ENCODE measurements around the gene SIL1.

DNA sequence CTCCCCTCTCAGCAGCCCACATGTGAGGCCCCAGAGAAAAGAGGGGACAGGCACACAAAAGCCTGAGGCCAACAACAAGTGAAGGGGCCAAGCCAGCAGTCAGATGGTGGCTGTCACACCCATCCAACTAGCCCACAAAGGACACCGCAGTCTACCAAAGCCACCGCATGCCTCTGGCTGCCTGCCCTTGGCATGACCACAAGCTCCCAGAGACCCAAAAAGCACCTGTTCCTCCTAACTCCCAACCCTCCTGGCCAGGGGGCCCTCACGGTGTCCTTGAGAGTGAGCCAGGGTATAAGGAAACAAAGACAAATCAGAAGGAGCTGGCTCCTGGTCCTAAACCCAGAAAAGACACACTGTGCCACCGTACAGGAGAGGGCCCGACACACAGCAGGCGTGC lies 245.2 kb downstream of the SIL1 start:
- TF ChIP-seq POLR2A (IDR thresholded peaks at IDR 0.05) (no peak), EP300 (IDR thresholded peaks at IDR 0.05) (no peak), POLR2AphosphoS5 (IDR thresholded peaks at IDR 0.05) (no peak)
- TF ChIP-seq, protein P1, sequence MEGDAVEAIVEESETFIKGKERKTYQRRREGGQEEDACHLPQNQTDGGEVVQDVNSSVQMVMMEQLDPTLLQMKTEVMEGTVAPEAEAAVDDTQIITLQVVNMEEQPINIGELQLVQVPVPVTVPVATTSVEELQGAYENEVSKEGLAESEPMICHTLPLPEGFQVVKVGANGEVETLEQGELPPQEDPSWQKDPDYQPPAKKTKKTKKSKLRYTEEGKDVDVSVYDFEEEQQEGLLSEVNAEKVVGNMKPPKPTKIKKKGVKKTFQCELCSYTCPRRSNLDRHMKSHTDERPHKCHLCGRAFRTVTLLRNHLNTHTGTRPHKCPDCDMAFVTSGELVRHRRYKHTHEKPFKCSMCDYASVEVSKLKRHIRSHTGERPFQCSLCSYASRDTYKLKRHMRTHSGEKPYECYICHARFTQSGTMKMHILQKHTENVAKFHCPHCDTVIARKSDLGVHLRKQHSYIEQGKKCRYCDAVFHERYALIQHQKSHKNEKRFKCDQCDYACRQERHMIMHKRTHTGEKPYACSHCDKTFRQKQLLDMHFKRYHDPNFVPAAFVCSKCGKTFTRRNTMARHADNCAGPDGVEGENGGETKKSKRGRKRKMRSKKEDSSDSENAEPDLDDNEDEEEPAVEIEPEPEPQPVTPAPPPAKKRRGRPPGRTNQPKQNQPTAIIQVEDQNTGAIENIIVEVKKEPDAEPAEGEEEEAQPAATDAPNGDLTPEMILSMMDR (IDR thresholded peaks at IDR 0.05) = no peak

Measured in gastroesophageal sphincter (tissue), 3 donors.